OCI-LY3 (cell line): ENCODE data around the gene CD86.
"Not testable (repeated sequence)": the region's sequence is repeated elsewhere in the genome, so short reads cannot be mapped to it uniquely, and the experiment has no call there.

Experiments used
- H2AFZ ChIP-seq: fragments of 200-600, 300-600 bp; shearing (Covaris generic); 2 replicates; pipeline ENCODE4 v1.6.0; 2014; ENCODE audit warnings: antibody characterized with exemption, low read depth, low read length
- H3K27ac ChIP-seq: fragments of 200-600, 300-600 bp; sonication (generic); 2 replicates; pipeline ENCODE4 v1.5.1; 2014; ENCODE audit warnings: mild to moderate bottlenecking, low read length, moderate library complexity, mixed read lengths
- H3K27me3 ChIP-seq: fragments of 200-600, 300-600 bp; sonication (generic); 2 replicates; pipeline ENCODE4 v1.6.1; 2014; ENCODE audit warnings: low read depth, low read length, mixed read lengths
- H3K36me3 ChIP-seq: fragments of 200-600, 300-600 bp; sonication (generic); replicated peaks from 2 replicates; pipeline ENCODE3; 2014; ENCODE audit warnings: low read depth, low read length, mixed read lengths
- H3K4me1 ChIP-seq: fragments of 300-600, 200-600 bp; sonication (generic); 2 replicates; pipeline ENCODE4 v1.6.1; 2014; ENCODE audit warnings: low read length, mixed read lengths
- H3K4me2 ChIP-seq: fragments of 200-600, 300-600 bp; sonication (generic); 2 replicates; pipeline ENCODE4 v1.6.1; 2014; ENCODE audit warnings: low read length, mixed read lengths
- H3K4me3 ChIP-seq: fragments of 300-600, 200-600 bp; sonication (generic); 2 replicates; pipeline ENCODE4 v1.5.1; 2014; ENCODE audit warnings: antibody characterized with exemption, mild to moderate bottlenecking, low read length, moderate library complexity
- H3K79me2 ChIP-seq: fragments of 300-600, 200-600 bp; shearing (Covaris generic); 2 replicates; pipeline ENCODE4 v1.6.1; 2014; ENCODE audit warnings: mild to moderate bottlenecking, low read length, mixed read lengths
- H3K9ac ChIP-seq: fragments of 300-600, 200-600 bp; shearing (Covaris generic); 2 replicates; pipeline ENCODE4 v1.6.0; 2014; ENCODE audit warnings: mild to moderate bottlenecking, low read length, moderate library complexity
- H3K9me3 ChIP-seq: fragments of 200-600, 300-600 bp; shearing (Covaris generic); 2 replicates; pipeline ENCODE4 v1.6.1; 2014; ENCODE audit warnings: low read length, mixed read lengths; ENCODE audit not compliant: insufficient read depth
- H4K20me1 ChIP-seq: fragments of 200-600, 300-600 bp; sonication (generic); 2 replicates; pipeline ENCODE4 v1.6.1; 2016; ENCODE audit warnings: low read length, mixed read lengths; ENCODE audit not compliant: insufficient read depth
- CTCF ChIP-seq: fragments of 200-600, 300-600 bp; sonication (generic); IDR thresholded peaks from 2 replicates; pipeline ENCODE4 v1.5.1; 2014; ENCODE audit warnings: antibody characterized with exemption, low read length, low read depth
- EZH2phosphoT487 ChIP-seq: fragments of 200-600 bp; shearing (Covaris generic); IDR thresholded peaks from 2 replicates; pipeline ENCODE4 v1.6.1; 2018; ENCODE audit warnings: antibody characterized with exemption, mixed run types, low read depth

CD86 gene

GRCh38 chr3:122032531-122032930 lies 22.6 kb upstream of the CD86 start:
- no peaks in the 10 kb centered on the region for H4K20me1 ChIP-seq
- H3K4me3 ChIP-seq: no peak overlapping the region
- H3K27ac ChIP-seq: no peak overlapping the region
- H3K9me3 ChIP-seq: peaks cover 58% of the 10 kb centered on the region
- peaks cover 31% of the 10 kb centered on the region for H3K4me1 ChIP-seq
- H3K9ac ChIP-seq: no peak overlapping the region
- TF ChIP-seq EZH2phosphoT487 (no peak), CTCF (no peak)
- no peaks in the 10 kb centered on the region for H3K27me3 ChIP-seq
- no peak overlapping the region for H3K4me2 ChIP-seq
- no peak overlapping the region for H2AFZ ChIP-seq
- no peaks in the 10 kb centered on the region for H3K79me2 ChIP-seq
- H3K36me3 ChIP-seq: peaks cover 51% of the 10 kb centered on the region

- Histone ChIP-seq H2AFZ (no peak overlapping the region), H3K36me3 (peaks cover 53% of the 10 kb centered on the region), H3K9me3 (peaks cover 63% of the 10 kb centered on the region), H3K9ac (no peak overlapping the region), H4K20me1 (no peaks in the 10 kb centered on the region), H3K4me3 (no peak overlapping the region), H3K4me2 (no peak overlapping the region), H3K79me2 (no peaks in the 10 kb centered on the region), H3K27ac (no peak overlapping the region), H3K27me3 (no peaks in the 10 kb centered on the region), H3K4me1 (peaks cover 31% of the 10 kb centered on the region)
- TF ChIP-seq EZH2phosphoT487 (no peak), CTCF (no peak)
These were observed 22.1 kb upstream of the CD86 start for GRCh38 chr3:122033023-122033422.

- H3K4me3 ChIP-seq, H3K36me3 ChIP-seq, H2AFZ ChIP-seq, H4K20me1 ChIP-seq, H3K79me2 ChIP-seq, H3K27ac ChIP-seq, H3K4me2 ChIP-seq, H3K9ac ChIP-seq, H3K4me1 ChIP-seq, H3K9me3 ChIP-seq, H3K27me3 ChIP-seq: not testable (repeated sequence)
These were observed 7.9 kb upstream of the CD86 start for GRCh38 chr3:122047296-122047695.

GRCh38 chr3:122047773-122048172 lies 7.4 kb upstream of the CD86 start:
- not testable (repeated sequence) for H3K9me3 ChIP-seq, H3K4me1 ChIP-seq, H4K20me1 ChIP-seq, H3K9ac ChIP-seq, H3K27ac ChIP-seq, H3K79me2 ChIP-seq, H3K27me3 ChIP-seq, H3K4me2 ChIP-seq, H3K4me3 ChIP-seq, H3K36me3 ChIP-seq, H2AFZ ChIP-seq

GRCh38 chr3:122052968-122053367 lies 2.2 kb upstream of the CD86 start:
- Histone ChIP-seq H2AFZ (no peak overlapping the region; the same call in 1 of the 2 replicates), H3K27ac (0 out of 2 replicates have a peak overlapping the region, but pooled peaks have one; percentile 6), H4K20me1 (no peaks in the 10 kb centered on the region), H3K27me3 (no peaks in the 10 kb centered on the region), H3K36me3 (peaks cover 5% of the 10 kb centered on the region), H3K4me2 (peak overlapping the region; percentile 33), H3K9ac (no peak overlapping the region), H3K79me2 (no peaks in the 10 kb centered on the region), H3K9me3 (no peaks in the 10 kb centered on the region), H3K4me1 (peaks cover 33% of the 10 kb centered on the region), H3K4me3 (no peak overlapping the region)
- TF ChIP-seq CTCF (no peak), EZH2phosphoT487 (no peak)
